ENCODE data around the gene PSRC1. TPM values are rescaled to one million over a fixed set of nuclear protein-coding genes. Genes with fewer than 3 reads are reported as not detected.

PSRC1 gene
- total RNA-seq, 2 experiments from 2014 or later: 40.7 to 42.7 TPM

- POLR2A ChIA-PET: no interaction called here
- Histone ChIP-seq H2AFZ (ENCODE audit: low read length) (no peak overlapping the region), H3K9me2 (ENCODE audit: insufficient read depth, low read length) (no peaks in the 10 kb centered on the region), H3K79me2 (ENCODE audit: insufficient read depth, low read depth, low read length) (no peaks in the 10 kb centered on the region), H3K9me3 (ENCODE audit: low read length) (no peaks in the 10 kb centered on the region), H3K4me1 (ENCODE audit: insufficient read depth, low read length, poor library complexity, severe bottlenecking) (no peaks in the 10 kb centered on the region), H3K4me3 (ENCODE audit: low read depth, low read length, poor library complexity, severe bottlenecking) (no peak overlapping the region), H4K20me1 (ENCODE audit: insufficient read depth, low read length) (no peaks in the 10 kb centered on the region), H3K36me3 (ENCODE audit: insufficient read depth, low read length) (no peaks in the 10 kb centered on the region), H3K4me2 (ENCODE audit: low read length) (no peak overlapping the region), H3K27ac (ENCODE audit: low read depth, low read length, poor library complexity, severe bottlenecking) (no peak overlapping the region)
- CTCF ChIA-PET (ENCODE audit: unreplicated experiment): no interaction called here
- DNase-seq (ENCODE audit: low spot score): no peak
- TF ChIP-seq EZH2phosphoT487 (IDR thresholded peaks at IDR 0.05; ENCODE audit: borderline replicate concordance, low read depth, low read length) (no peak), CTCF (conservative IDR thresholded peaks at IDR 0.05; ENCODE audit: low read length) (no peak)
- BruUV-seq (replicated peaks): no TSS peak
- intact Hi-C loops (cut with micrococcal nuclease; ENCODE audit: unreplicated experiment): no loop called here
Measured at GRCh38 chr1:109267743-109268300, 15.1 kb downstream of the PSRC1 start.

GRCh38 chr1:109266965-109267364 lies 16.0 kb downstream of the PSRC1 start:
- intact Hi-C loops (cut with micrococcal nuclease; ENCODE audit: unreplicated experiment): no loop called here

More at GRCh38 chr1:109266965-109267364, 16.0 kb downstream of the PSRC1 start:
- DNase-seq (ENCODE audit: low spot score): no peak
- Histone ChIP-seq H3K9me2 (ENCODE audit: insufficient read depth, low read length) (no peaks in the 10 kb centered on the region), H3K36me3 (ENCODE audit: insufficient read depth, low read length) (no peaks in the 10 kb centered on the region), H3K4me3 (ENCODE audit: low read depth, low read length, poor library complexity, severe bottlenecking) (no peak overlapping the region), H3K4me2 (ENCODE audit: low read length) (no peak overlapping the region), H2AFZ (ENCODE audit: low read length) (no peak overlapping the region), H3K9me3 (ENCODE audit: low read length) (no peaks in the 10 kb centered on the region), H3K79me2 (ENCODE audit: insufficient read depth, low read depth, low read length) (no peaks in the 10 kb centered on the region), H4K20me1 (ENCODE audit: insufficient read depth, low read length) (no peaks in the 10 kb centered on the region), H3K4me1 (ENCODE audit: insufficient read depth, low read length, poor library complexity, severe bottlenecking) (no peaks in the 10 kb centered on the region), H3K27ac (ENCODE audit: low read depth, low read length, poor library complexity, severe bottlenecking) (no peak overlapping the region)
- CTCF ChIA-PET (ENCODE audit: unreplicated experiment): no interaction called here
- POLR2A ChIA-PET: interaction anchor here (0.7 kb wide), 1 partner anchor 13 kb away, joined by 4 read pairs; no protein-coding TSS in a partner anchor
- TF ChIP-seq CTCF (conservative IDR thresholded peaks at IDR 0.05; ENCODE audit: low read length): no peak
- TF ChIP-seq EZH2phosphoT487 (IDR thresholded peaks at IDR 0.05; ENCODE audit: borderline replicate concordance, low read depth, low read length): no peak
- no TSS peak for BruUV-seq (replicated peaks)

All from OCI-LY7 (cell line).